ENCODE data around the gene CBLN3.

GRCh38 chr14:24463017-24463883 is 33.8 kb upstream of the CBLN3 start:
- TF ChIP-seq POLR2A (IDR thresholded peaks at IDR 0.05; ENCODE audit: low read length) (no peak), GATA1 (IDR thresholded peaks at IDR 0.05; ENCODE audit: low read depth, low read length) (no peak)

Measured in erythroblast (primary cell).